Neuron (in vitro differentiated cells): Measurements from ENCODE around the gene QSOX2.
"Not testable (repeated sequence)": the region's sequence is repeated elsewhere in the genome, so short reads cannot be mapped to it uniquely, and the experiment has no call there.

Experiments
- H2AFZ ChIP-seq: one replicate; pipeline ENCODE4 v1.6.1; 2013; ENCODE audit warnings: low read depth, mild to moderate bottlenecking, inconsistent platforms, low read length, moderate library complexity
- H3K27me3 ChIP-seq: one replicate; pipeline ENCODE4 v1.6.1; 2013; ENCODE audit warnings: low read length; ENCODE audit not compliant: insufficient read depth
- H3K36me3 ChIP-seq: one replicate; pipeline ENCODE4 v1.6.1; 2013; ENCODE audit warnings: low read length; ENCODE audit not compliant: insufficient read depth
- H3K4me1 ChIP-seq: one replicate; pipeline ENCODE4 v1.6.1; 2013; ENCODE audit warnings: low read length; ENCODE audit not compliant: insufficient read depth
- H3K4me3 ChIP-seq: 2 replicates; pipeline ENCODE4 v1.5.1; 2013; ENCODE audit warnings: mild to moderate bottlenecking, low read length, moderate library complexity
- H3K9me3 ChIP-seq: one replicate; pipeline ENCODE4 v1.6.1; 2013; ENCODE audit warnings: low read length

QSOX2 gene

DNA sequence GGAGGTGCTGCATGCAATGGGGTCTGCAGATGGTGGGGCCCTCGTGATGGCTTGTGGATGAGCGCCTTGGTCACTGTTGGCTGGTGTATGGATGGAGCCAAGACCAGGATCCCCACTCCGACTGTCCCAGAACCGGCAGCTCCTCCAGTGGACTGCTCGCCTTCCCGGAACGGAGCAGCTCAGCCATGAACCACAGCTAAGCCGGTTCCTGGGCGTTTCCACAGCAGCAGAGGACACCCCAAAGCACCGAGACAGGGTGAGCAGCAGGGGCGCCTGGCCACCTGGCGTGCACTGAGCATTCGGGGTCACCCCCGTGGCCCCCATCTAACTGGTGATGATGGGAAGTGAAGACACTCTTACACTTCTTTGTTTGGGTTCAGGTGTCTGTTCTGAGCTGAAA lies 32.1 kb upstream of the QSOX2 start:
- Histone ChIP-seq H3K27me3 (peaks cover 61% of the 10 kb centered on the region), H3K36me3 (no peaks in the 10 kb centered on the region), H3K4me3 (no peak overlapping the region), H3K4me1 (no peaks in the 10 kb centered on the region), H3K9me3 (peaks cover 3% of the 10 kb centered on the region), H2AFZ (no peak overlapping the region)

DNA sequence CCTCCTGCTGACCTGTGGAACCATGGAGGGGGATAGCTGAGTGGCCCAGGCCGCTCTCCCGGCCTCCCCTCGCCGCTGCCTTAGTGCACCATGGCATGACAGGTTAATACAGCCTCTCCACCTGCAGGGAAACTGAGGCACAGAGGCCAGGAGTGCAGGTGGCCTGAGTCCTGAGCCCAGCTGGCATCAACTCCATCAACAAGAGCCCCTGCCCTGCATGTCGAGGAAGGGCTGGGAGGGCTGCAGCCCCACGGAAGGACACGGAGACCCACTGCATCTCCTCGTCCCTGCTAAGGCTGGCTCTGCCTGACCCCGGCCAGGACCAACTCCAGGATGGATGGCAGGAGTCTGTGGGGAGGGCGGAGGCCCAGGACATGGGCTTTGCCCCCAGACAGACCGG lies 31.1 kb upstream of the QSOX2 start:
- no peaks in the 10 kb centered on the region for H3K36me3 ChIP-seq
- peaks cover 3% of the 10 kb centered on the region for H3K9me3 ChIP-seq
- H3K27me3 ChIP-seq = peaks cover 58% of the 10 kb centered on the region
- H2AFZ ChIP-seq = no peak overlapping the region
- no peak overlapping the region for H3K4me3 ChIP-seq
- H3K4me1 ChIP-seq = no peaks in the 10 kb centered on the region

DNA sequence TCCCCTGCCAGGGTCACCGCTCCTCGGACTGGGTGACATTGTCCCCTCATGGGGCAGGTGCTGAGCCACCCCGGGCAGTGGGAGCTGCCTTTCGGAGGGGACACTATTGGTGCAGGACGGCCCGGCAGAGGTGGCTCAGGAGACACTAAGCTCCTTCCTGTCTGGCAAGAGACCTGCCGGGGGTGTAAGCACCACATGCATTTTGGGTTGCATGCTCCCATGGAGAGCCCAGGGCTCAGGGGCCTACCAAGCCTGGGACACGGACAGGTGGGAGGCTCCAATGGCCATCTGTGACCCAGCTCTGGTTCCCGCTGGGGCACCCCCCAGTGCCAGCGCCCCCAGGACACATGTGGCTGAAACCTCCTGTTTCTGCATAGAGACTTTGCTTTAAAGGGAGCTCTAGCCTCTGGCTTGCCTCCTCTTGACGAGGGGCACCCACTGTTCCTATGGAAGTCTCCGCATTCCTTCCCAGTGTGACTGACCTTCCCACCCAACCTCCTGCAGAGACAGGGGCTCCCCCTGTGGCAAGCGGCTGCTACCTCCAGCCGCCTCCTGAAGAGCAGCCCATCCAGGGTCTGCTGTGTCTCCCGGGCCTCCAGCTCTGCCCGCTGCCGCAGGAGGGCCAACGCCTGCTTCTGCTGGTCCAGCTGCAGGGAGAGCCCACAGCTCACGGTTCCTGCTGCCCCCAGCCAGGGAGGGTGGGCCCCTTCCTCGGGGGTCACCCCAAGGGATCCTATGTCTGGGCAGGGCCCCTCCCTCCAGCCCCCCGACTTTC lies 30.2 kb upstream of the QSOX2 start:
- Histone ChIP-seq H3K27me3 (peaks cover 58% of the 10 kb centered on the region), H2AFZ (no peak overlapping the region), H3K9me3 (peaks cover 3% of the 10 kb centered on the region), H3K36me3 (no peaks in the 10 kb centered on the region), H3K4me3 (no peak overlapping the region), H3K4me1 (no peaks in the 10 kb centered on the region)

DNA sequence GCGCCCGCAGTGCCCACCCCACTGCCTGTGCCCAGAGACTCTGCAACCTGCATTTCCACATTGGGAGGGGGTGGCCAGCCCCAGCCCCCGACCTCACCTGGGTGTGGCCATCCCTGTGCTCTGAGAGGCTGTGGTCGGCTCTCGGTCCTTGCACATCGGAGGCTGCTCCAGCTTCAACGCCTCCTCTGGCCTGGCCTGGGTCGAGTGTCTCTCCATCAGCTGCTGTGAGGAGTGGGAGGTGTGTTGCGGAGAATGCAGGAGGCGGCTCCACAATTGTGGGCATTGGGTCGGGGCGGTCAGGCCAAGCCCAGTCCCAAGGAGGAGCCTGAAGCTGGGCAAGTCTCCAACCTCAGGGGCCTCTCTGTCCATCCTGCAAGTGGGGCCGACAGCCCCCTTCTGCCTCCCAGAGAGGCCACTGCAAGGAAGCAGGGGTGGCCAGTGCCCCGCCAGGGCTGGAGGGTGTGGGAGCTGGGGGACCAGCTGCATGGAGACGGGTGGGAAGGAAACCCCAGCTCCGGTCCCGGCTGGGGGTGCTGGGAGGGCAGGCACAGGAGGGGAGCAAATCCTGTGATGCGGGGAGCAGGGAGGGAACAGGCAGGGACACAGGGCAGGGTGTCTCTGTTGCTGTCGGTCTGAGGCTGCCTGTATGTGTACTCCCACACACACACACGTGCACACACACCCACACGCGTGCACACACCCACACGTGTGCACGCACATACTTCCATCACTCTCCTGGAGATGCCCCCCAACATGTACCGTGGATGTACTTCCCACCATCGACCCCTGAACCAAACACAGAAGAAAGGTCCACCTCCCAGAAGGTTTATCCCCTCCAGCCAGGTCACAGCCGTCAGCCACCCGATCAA lies 29.4 kb upstream of the QSOX2 start:
- H3K4me3 ChIP-seq = no peak overlapping the region
- H3K36me3 ChIP-seq = no peaks in the 10 kb centered on the region
- no peaks in the 10 kb centered on the region for H3K4me1 ChIP-seq
- peaks cover 3% of the 10 kb centered on the region for H3K9me3 ChIP-seq
- no peak overlapping the region for H2AFZ ChIP-seq
- H3K27me3 ChIP-seq = peaks cover 56% of the 10 kb centered on the region

DNA sequence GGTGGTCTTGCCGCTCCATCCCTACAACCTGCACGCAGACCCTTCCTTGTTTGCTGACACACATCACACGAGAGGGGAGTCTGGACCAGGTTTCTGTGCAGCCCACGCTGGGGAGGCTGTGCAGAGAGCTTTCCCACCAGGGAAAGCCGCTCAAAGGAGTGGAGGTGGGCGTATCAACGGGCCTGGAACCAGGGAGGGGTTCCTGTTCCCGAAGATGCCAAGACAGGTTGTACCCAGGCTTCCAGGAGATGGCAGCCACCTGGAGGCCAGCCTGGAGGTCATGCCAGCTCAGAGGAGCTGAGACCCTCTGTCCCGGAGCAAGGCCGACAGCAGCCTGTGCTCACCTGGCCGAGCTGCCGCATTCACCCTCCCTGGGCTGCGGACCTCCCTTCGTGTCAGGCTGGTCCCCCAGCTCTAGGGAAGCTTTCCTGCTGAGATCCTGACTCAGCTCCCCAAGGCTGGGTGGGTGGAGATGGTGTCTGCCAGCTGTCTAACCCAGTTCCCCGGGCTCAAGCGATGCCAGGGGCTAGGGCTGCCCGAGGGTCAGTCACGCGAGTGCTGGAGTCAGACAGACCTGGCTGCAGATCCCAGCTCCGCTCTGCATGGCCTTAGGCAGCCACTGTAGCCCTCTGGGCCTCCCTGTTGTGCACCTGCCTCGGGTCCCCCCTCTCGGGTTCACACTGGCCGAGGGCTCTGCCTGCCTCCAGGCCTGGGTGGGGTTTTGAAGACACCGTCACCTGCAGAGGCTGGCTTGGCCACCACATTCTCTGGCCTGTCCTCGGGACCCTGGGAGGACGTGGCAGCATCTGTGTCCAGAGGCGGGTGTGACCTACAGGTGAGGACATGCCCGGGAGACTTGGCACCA lies 28.5 kb upstream of the QSOX2 start:
- Histone ChIP-seq H3K4me3 (no peak overlapping the region), H3K9me3 (no peaks in the 10 kb centered on the region), H3K4me1 (no peaks in the 10 kb centered on the region), H3K27me3 (peaks cover 50% of the 10 kb centered on the region), H2AFZ (no peak overlapping the region), H3K36me3 (no peaks in the 10 kb centered on the region)

DNA sequence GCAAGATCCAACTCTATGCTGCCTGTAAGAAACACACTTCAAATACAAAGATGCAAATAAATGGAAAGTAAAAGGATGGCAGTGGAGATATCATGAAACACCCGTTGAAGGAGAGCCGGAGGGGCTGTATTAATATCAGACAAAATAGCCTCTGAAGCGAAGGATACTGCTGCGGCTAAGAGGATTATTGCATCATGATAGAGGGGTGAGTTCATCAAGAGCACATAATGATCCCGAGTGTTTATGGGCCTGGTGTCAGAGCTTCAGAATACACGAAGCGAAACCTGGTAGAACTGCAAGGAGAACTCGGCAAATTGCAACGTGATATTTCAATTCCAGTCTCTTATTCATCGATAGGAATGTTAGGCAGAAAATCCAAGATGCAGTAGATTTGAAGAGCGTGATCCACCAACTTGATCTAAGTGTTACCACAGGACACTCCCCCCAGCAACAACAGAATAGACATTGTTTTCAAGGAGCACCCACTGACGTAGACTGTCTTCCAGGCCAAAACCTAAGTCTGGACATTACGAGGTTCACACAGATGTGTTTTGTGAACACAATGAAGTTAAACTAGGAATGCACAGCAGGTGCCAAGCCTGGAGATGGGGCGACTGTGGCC lies 27.7 kb upstream of the QSOX2 start:
- Histone ChIP-seq H3K4me3 (no peak overlapping the region), H3K27me3 (peaks cover 47% of the 10 kb centered on the region), H3K9me3 (no peaks in the 10 kb centered on the region), H2AFZ (no peak overlapping the region), H3K36me3 (no peaks in the 10 kb centered on the region), H3K4me1 (peaks cover 7% of the 10 kb centered on the region)

DNA sequence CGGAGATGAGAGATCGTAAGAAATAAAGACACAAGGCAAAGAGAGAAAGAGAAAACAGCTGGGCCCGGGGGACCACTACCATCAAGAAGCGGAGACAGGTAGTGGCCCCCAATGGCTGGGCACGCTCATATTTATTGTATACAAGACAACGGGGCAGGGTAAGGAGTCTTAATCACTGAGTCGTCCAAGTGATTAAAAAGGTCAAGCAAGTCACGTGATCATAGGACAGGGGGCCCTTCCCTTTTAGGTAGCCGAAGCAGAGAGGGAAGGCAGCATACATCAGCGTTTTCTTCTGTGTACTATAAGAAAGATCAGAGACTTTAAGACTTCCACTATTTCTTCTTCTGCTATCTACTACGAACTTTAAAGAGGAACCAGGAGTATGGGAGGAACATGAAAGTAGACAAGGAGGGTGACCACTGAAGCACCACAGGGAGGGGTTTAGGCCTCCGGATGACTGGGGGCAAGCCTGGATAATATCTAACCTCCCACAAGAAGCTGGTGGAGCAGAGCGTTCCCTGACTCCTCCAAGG lies 24.6 kb upstream of the QSOX2 start:
- Histone ChIP-seq H2AFZ (no peak overlapping the region), H3K9me3 (no peaks in the 10 kb centered on the region), H3K36me3 (no peaks in the 10 kb centered on the region), H3K4me3 (no peak overlapping the region), H3K27me3 (peaks cover 33% of the 10 kb centered on the region), H3K4me1 (peaks cover 17% of the 10 kb centered on the region)

DNA sequence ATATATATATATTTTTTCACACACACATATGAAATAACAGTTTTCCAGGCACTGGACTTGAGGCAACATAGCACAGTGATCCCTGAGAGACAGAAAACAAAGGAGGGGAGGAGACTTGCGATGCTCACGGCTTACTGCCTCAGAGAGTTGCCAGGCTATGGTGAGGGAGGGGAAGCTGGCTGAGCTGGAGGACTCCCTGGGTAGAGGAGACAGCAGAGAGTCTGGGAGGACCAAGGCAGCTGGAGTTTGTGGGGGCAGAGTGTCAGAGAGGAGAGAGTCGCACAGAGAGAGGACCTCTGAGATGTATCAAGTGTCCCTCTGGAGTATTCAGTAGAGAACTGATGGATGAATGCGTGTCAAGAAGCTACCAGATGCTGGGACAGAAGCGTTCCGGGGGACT lies 23.1 kb upstream of the QSOX2 start:
- Histone ChIP-seq H3K36me3 (no peaks in the 10 kb centered on the region), H3K4me3 (no peak overlapping the region), H3K4me1 (peaks cover 24% of the 10 kb centered on the region), H2AFZ (no peak overlapping the region), H3K9me3 (no peaks in the 10 kb centered on the region), H3K27me3 (peaks cover 28% of the 10 kb centered on the region)

DNA sequence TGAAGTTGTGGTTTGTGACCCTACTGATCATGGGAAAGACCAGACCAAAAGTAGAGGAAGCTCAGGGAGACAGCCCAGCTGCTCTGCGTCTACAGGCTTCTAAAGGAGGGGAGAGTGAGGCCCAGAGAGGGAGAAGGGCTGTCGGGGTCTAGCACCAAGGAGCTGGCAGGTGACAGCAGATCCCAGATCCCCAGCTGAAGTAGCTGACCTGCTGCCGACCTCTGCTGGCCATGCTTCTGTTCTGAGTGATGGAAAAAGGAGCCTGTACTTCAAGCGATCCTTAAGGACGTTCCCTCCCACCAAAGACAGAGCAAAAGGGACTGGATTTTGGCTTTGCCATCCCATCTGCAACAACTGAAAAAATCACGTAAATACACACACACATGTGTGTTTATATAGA lies 22.7 kb upstream of the QSOX2 start:
- no peaks in the 10 kb centered on the region for H3K36me3 ChIP-seq
- H3K4me3 ChIP-seq = no peak overlapping the region
- H3K4me1 ChIP-seq = peaks cover 28% of the 10 kb centered on the region
- H3K27me3 ChIP-seq = peaks cover 27% of the 10 kb centered on the region
- no peaks in the 10 kb centered on the region for H3K9me3 ChIP-seq
- no peak overlapping the region for H2AFZ ChIP-seq

DNA sequence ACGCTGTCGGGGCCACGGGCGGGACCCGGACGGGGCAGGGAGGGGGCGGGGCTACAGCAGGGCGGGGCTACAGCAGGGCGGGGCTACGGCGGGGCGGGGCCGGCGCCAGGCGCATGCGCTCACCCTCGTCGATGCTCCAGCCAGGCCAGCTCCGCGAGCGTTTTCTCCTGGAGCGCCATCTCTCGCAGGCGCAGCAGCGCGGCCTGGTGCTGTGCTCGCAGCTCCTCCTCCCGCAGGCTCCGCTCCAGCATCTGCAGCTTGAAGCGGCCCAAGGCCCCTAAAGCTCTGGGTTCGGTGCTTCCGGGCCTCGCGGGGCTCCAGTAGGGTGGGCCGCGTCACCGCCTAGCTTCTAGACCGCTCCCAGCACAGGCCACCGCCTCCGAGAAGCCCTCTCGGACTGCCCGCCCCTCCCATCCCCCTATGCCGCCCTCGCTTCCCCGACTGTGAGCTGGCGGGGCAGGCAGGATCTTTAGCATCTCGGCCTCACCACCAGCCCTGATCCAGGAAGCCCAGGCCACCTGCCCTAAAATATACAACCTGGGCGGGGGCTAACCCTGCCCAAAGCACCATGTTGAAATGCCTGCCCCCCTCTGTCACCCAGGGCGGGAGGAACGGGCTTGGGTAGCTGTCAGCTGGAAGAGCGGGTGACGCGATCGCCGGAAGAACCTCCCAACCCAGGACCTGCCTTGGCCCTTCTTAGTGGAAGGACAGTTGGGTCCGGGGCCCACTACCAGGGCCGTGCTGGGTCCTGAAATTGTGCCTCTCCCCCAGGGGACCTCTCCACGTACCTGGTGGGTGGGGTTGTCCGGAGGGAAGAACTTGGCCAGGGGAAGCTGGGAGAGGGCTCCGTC lies 21.9 kb upstream of the QSOX2 start:
- Histone ChIP-seq H3K4me3 (peak overlapping the region; percentile 35), H3K4me1 (peaks cover 28% of the 10 kb centered on the region), H3K36me3 (no peaks in the 10 kb centered on the region), H3K9me3 (no peaks in the 10 kb centered on the region), H2AFZ (no peak overlapping the region), H3K27me3 (peaks cover 24% of the 10 kb centered on the region)

DNA sequence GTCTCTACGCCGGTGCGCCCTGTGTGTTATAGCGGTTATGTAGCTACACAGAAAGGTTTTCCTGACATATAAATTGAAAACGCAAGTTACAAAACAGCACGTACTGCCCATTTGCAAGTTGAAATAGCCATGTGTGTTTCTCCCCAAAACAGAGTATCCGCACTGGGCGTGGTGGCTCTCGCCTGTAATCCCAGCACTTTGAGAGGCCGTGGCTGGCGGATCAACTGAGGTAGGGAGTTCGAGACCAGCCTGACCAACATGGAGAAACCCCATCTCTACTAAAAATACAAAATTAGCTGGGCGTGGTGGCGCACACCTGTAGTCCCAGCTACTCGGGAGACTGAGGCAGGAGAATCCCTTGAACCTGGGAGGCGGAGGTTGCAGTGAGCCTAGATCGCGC lies 21.0 kb upstream of the QSOX2 start:
- not testable (repeated sequence) for H3K36me3 ChIP-seq, H3K4me3 ChIP-seq, H2AFZ ChIP-seq, H3K9me3 ChIP-seq
- peaks cover 28% of the 10 kb centered on the region for H3K4me1 ChIP-seq
- peaks cover 28% of the 10 kb centered on the region for H3K27me3 ChIP-seq
